Heart right ventricle (tissue), 16 donors: ENCODE measurements around the gene SMIM24. TPM values are rescaled to one million over a fixed set of nuclear protein-coding genes. Genes with fewer than 3 reads are reported as not detected.

ENCODE experiments used
- ATAC-seq, 8 donors: fragments of 200-7000 bp; cut with Tn5 transposase; one replicate each; pipeline ENCODE4 v1.9.1; 2020; ENCODE audit warnings: mild to moderate bottlenecking in 8 of 8, moderate library complexity in 8 of 8, moderate number of reproducible peaks in 1 of 8
- DNase-seq, 2 donors: peaks; one replicate each; pipeline ENCODE4 v3.0.0-alpha.2; 2020
- H3K27ac ChIP-seq, 10 donors: fragments of 200-600 bp; sonication (generic) in 2 of 10; one replicate each; pipeline versions ENCODE4 v1.5.0 to v1.8.0; 2020 to 2022; ENCODE audit warnings: mild to moderate bottlenecking in 3 of 10
- H3K27me3 ChIP-seq, 7 donors: fragments of 200-600 bp; one replicate each; pipeline ENCODE4 v1.8.0; 2021 to 2022; ENCODE audit warnings: mild to moderate bottlenecking in 2 of 7
- H3K36me3 ChIP-seq, 9 donors: fragments of 200-600 bp; sonication (generic) in 1 of 9; one replicate each; pipeline versions ENCODE4 v1.5.0 to v1.8.0; 2020 to 2022; ENCODE audit warnings: mild to moderate bottlenecking in 2 of 9
- H3K4me1 ChIP-seq, 9 donors: fragments of 200-600 bp; sonication (generic) in 1 of 9; one replicate each; pipeline versions ENCODE4 v1.5.0 to v1.8.0; 2020 to 2022; ENCODE audit warnings: mild to moderate bottlenecking in 4 of 9
- H3K4me3 ChIP-seq, 10 donors: fragments of 200-600 bp; sonication (generic) in 2 of 10; one replicate each; pipeline versions ENCODE4 v1.5.0 to v1.8.0; 2020 to 2022; ENCODE audit warnings: mild to moderate bottlenecking in 7 of 10, moderate library complexity in 2 of 10
- H3K9me3 ChIP-seq, 11 donors: fragments of 200-600 bp in 10 of 11; sonication (generic) in 2 of 11; one replicate each; pipeline versions ENCODE4 v1.5.0 to v1.8.0; 2013 to 2022; ENCODE audit warnings: mild to moderate bottlenecking in 2 of 11, control low read depth in 1 of 11, moderate library complexity in 1 of 11
- CTCF ChIP-seq, 9 donors: fragments of 200-600 bp; sonication (generic) in 2 of 9; IDR thresholded peaks; one replicate each; pipeline versions ENCODE4 v1.5.0 to v1.8.0; 2021 to 2022; ENCODE audit warnings: antibody characterized with exemption in 9 of 9, mild to moderate bottlenecking in 5 of 9, moderate library complexity in 1 of 9
- WGBS, 2 donors: extraction: QIAGEN DNeasy Blood & Tissue Kit; methylation state at CpG; one replicate each; pipeline ENCODE4 v1.1.7; 2013; ENCODE audit warnings: inconsistent platforms in 1 of 2; 5-methylcytosine and 5-hydroxymethylcytosine counted together
- intact Hi-C, 10 donors: fragments of 100-400 bp; cut with DNase I; formaldehyde crosslinking; loops; one replicate each; pipeline versions ENCODE4 v1.11.1 to v1.14.2; 2022
- polyA plus RNA-seq, 2 donors: library from polyadenylated mRNA; stranded (reverse); fragments of 200-250 nt; gene quantifications; one replicate each; pipeline ENCODE4 v1.2.3, GENCODE V29; 2013
- total RNA-seq, 10 donors: library from RNA; stranded (reverse); fragmentation: NEBNext Ultra II Directional in 3 of 10; extraction: Animal tissue kit (Norgen Biotek cat#: 25700) in 3 of 10; gene quantifications; one replicate each; pipeline versions ENCODE4 v1.2.1 to v1.2.4, GENCODE V29; 2021 to 2023
- donor health status: Arrhythmogenic right ventricular cardiomyopathy.
- donor health status: ischemic (EF 13 %, LVEDD 7.1; RV severe dilation, severe dysfunction).
- donor health status: healthy with polysubstance abuse.
- donor health status: DM: no; HTN: yes; CAD: no.
- donor health status: DM: no; HTN: no; CAD: no.
- donor health status: ischemic (EF 25% LVEDD 6.9; RV normal size, moderate dysfunction).
- donor health status: ischemic (EF 25% LVEDD 5.7; RV mildly dilated, moderate dysfunction).
- donor health status: healthy.
- donor health status: DM: yes; HTN: yes; CAD: no.
- donor health status: Ischemic cardiomyopathy.
- donor health status: ischemic (EF 35%, LVEDD 5.7; RV mildly dilated, moderate dysfunction).
- donor health status: nonischemic (EF 11% LVEDD 7.7; RV severe dilation, severe dysfunction).
- donor health status: DM: yes; HTN: yes; CAD: no.
- donor health status: PGD.
- donor health status: ischemic (EF 29% LVEDD 5.4; RV normal size, mild dysfunction).
- donor health status: nonischemic (EF 23%, LVEDD 6.1; RV moderate dilation, normal function).

The SMIM24 gene
- total and polyA plus RNA-seq, 12 donors: not detected

GRCh38 chr19:3505598-3506383 is 25.5 kb upstream of the SMIM24 start, which contains the start of gene FZR1:
TSS of gene FZR1 (plus strand) at chr19:3506311. CDS start at chr19:3522990, 16,679 bp downstream.
- DNase-seq (peak; percentile 98 to 100), ATAC-seq (peak; percentile 96 to 98 (median 98))
- Histone ChIP-seq H3K4me3 (peak within 1 kb of the TSS; percentile 77 to 100 (median 96)), H3K27me3 (no peaks in the 10 kb centered on the region), H3K9me3 (no peaks in the 10 kb centered on the region), H3K27ac (peak within 1 kb of the TSS; percentile 36 to 96 (median 88)), H3K4me1 (peaks cover 4 to 42% (median 25%) of the 10 kb centered on the region in 9 donors), H3K36me3 (peaks cover 0 to 22% (median 0%) of the 10 kb centered on the region in 9 donors)
- WGBS, 2 donors: 1% methylated on average over 56 to 79 of the region's 79 CpGs
- TF ChIP-seq CTCF (IDR thresholded peaks at IDR 0.05): peak in 4 of 9 donors; percentile 7 to 32 (median 17)
- intact Hi-C loops: loop anchor here in 2 of 10 donors (2.0 to 10.0 kb wide), 2 partner anchors 67 to 1571 kb away; partner anchors contain the start of gene HMG20B (in 1 of the 2)

GRCh38 chr19:3504735-3505134 is 24.4 kb upstream of the SMIM24 start:
- Histone ChIP-seq H3K36me3 (peaks cover 0 to 12% (median 0%) of the 10 kb centered on the region in 9 donors), H3K27me3 (no peaks in the 10 kb centered on the region), H3K9me3 (no peaks in the 10 kb centered on the region), H3K4me3 (no peak overlapping the region), H3K27ac (no peak overlapping the region), H3K4me1 (peaks cover 4 to 44% (median 32%) of the 10 kb centered on the region in 9 donors)
- no peak for TF ChIP-seq CTCF (IDR thresholded peaks at IDR 0.05)
- 72 to 78% methylated on average over 5 of the region's 5 CpGs for WGBS, 2 donors
- DNase-seq (no peak), ATAC-seq (no peak)
- intact Hi-C loops: loop anchor here in 1 of 10 donors (10.0 kb wide), 1 partner anchor 1570 kb away; no protein-coding TSS in a partner anchor

- H3K36me3 ChIP-seq: no peaks in the 10 kb centered on the region
- no peak overlapping the region for H3K27ac ChIP-seq
- no peak overlapping the region for H3K4me3 ChIP-seq
- H3K4me1 ChIP-seq: peaks cover 4 to 39% (median 31%) of the 10 kb centered on the region in 9 donors
- ATAC-seq (no peak), DNase-seq (no peak)
- WGBS, 2 donors: 74 to 75% methylated on average over 13 of the region's 13 CpGs
- TF ChIP-seq CTCF (IDR thresholded peaks at IDR 0.05): no peak
- no peaks in the 10 kb centered on the region for H3K27me3 ChIP-seq
- no peaks in the 10 kb centered on the region for H3K9me3 ChIP-seq
- intact Hi-C loops: loop anchor here in 1 of 10 donors (10.0 kb wide), 1 partner anchor 1568 kb away; no protein-coding TSS in a partner anchor
Measured at GRCh38 chr19:3503036-3503572, 22.8 kb upstream of the SMIM24 start.

- 89 to 90% methylated on average over 3 of the region's 3 CpGs for WGBS, 2 donors
- no peak for DNase-seq
- no peak for ATAC-seq
- Histone ChIP-seq H3K4me1 (peaks cover 0 to 27% (median 23%) of the 10 kb centered on the region in 9 donors), H3K9me3 (no peaks in the 10 kb centered on the region), H3K4me3 (no peak overlapping the region), H3K27ac (no peak overlapping the region), H3K36me3 (peaks cover 0 to 7% (median 0%) of the 10 kb centered on the region in 9 donors), H3K27me3 (no peaks in the 10 kb centered on the region)
- intact Hi-C loops: loop anchor here in 1 of 10 donors (10.0 kb wide), 1 partner anchor 1567 kb away; no protein-coding TSS in a partner anchor
- TF ChIP-seq CTCF (IDR thresholded peaks at IDR 0.05): no peak
Measured at GRCh38 chr19:3501780-3502179, 21.5 kb upstream of the SMIM24 start.
